ENCODE results near the gene FLYWCH1. TPM values are rescaled to one million over a fixed set of nuclear protein-coding genes. Genes with fewer than 3 reads are reported as not detected.

Gene FLYWCH1
- total and polyA plus RNA-seq, 4 donors: 3.9 to 12.2 (median 7.8) TPM

- no peak for DNase-seq (ENCODE audit: low spot score)
- peaks cover 0 to 2% (median 0%) of the 10 kb centered on the region in 4 donors for H3K27me3 ChIP-seq (ENCODE audit: control insufficient read depth in 4 of 4, insufficient read depth in 4 of 4, low read length in 3 of 4)
- TF ChIP-seq MAX (IDR thresholded peaks at IDR 0.05) (no peak), ATF3 (IDR thresholded peaks at IDR 0.05) (no peak), RAD21 (IDR thresholded peaks at IDR 0.05) (no peak), JUND (IDR thresholded peaks at IDR 0.05) (no peak), CTCF (IDR thresholded peaks at IDR 0.05; ENCODE audit: low read depth, low read length, missing input control) (no peak), FOXA1 (IDR thresholded peaks at IDR 0.05) (no peak), TAF1 (conservative IDR thresholded peaks at IDR 0.05) (no peak), RXRA (IDR thresholded peaks at IDR 0.05) (no peak), FOXA2 (IDR thresholded peaks at IDR 0.05) (no peak), HNF4A (conservative IDR thresholded peaks at IDR 0.05) (no peak), NR2F2 (IDR thresholded peaks at IDR 0.05) (no peak), HNF4G (IDR thresholded peaks at IDR 0.05) (no peak), YY1 (IDR thresholded peaks at IDR 0.05) (no peak), SP1 (IDR thresholded peaks at IDR 0.05) (no peak), GABPA (IDR thresholded peaks at IDR 0.05 in 1 of 2, conservative IDR thresholded peaks at IDR 0.05 in 1 of 2) (no peak), REST (IDR thresholded peaks at IDR 0.05) (no peak), ZBTB33 (IDR thresholded peaks at IDR 0.05) (no peak), EGR1 (IDR thresholded peaks at IDR 0.05; ENCODE audit: low read depth in 2 of 2) (no peak)
- H3K36me3 ChIP-seq (ENCODE audit: control insufficient read depth in 4 of 4, insufficient read depth in 3 of 4, low read depth in 1 of 4, low read length in 3 of 4): no peaks in the 10 kb centered on the region
- 89% methylated on average over 5 of the region's 5 CpGs for WGBS
- no peak overlapping the region for H3K9ac ChIP-seq (ENCODE audit: low read depth in 1 of 2, low read length in 2 of 2)
- H3K4me3 ChIP-seq (ENCODE audit: low read depth in 1 of 3, low read length in 3 of 3): no peak overlapping the region
- H3K4me1 ChIP-seq (ENCODE audit: control insufficient read depth in 4 of 4, insufficient read depth in 4 of 4, low read length in 3 of 4): peaks cover 11 to 35% (median 24%) of the 10 kb centered on the region in 4 donors
- no peak overlapping the region for H3K27ac ChIP-seq (ENCODE audit: low read depth in 1 of 2, low read length in 2 of 2)
- H3K9me3 ChIP-seq (ENCODE audit: control insufficient read depth in 4 of 4, low read length in 3 of 4): no peaks in the 10 kb centered on the region
Observed at GRCh38 chr16:2973093-2973492, 61.4 kb downstream of the FLYWCH1 start.

Measured in liver (tissue), 9 donors.